HL-60 (cell line): ENCODE measurements around the gene RABGAP1L.

Experiments used
- GABPA ChIP-seq: IDR thresholded peaks from 2 replicates; pipeline ENCODE4 v1.6.1; 2012; ENCODE audit warnings: low read depth
- POLR2AphosphoS5 ChIP-seq: IDR thresholded peaks from 2 replicates; pipeline ENCODE4 v1.6.1; 2012; ENCODE audit warnings: low read depth
- SPI1 ChIP-seq: IDR thresholded peaks from 2 replicates; pipeline ENCODE4 v1.6.1; 2012; ENCODE audit warnings: low read depth, mild to moderate bottlenecking, borderline replicate concordance
- TF ChIP-seq, protein P1 (sequence below): IDR thresholded peaks from one replicate; pipeline ENCODE4 v1.5.1; 2011; ENCODE audit warnings: low read length, control low read depth, inconsistent platforms; ENCODE audit not compliant: insufficient read depth
- TF ChIP-seq, protein P2 (sequence below): IDR thresholded peaks from 2 replicates; pipeline ENCODE4 v1.6.1; 2012; ENCODE audit warnings: low read depth; ENCODE audit not compliant: insufficient replicate concordance

DNA sequence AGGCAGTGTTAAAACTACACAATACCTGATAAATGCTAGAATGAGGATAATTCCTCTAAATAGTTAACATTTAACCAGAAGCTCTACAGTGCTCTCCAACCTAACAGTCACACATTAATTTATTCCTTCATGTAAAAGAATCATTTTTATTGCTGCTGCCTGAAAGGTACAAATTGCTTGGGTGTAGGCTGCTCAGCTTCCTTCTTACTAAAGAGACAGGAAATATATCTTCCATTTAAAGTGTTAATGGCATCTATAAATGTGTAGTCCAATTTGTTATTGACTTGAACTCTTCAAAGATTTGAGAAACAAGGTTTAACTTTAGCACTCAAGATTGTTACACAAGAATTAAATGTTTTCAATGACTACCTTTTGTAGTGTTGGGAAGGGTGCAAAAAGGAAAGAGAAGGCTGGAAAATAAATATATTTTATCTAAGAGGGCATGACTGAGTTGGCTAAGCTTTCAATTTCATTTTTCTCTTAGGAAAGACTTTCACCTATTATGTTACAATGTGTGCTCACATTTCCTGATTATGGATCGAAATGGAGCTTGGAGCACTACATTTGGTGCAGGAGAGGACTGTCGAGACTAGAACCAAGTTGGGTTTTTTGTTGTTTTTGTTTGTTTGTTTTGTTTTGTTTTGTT is 734.9 kb downstream of the RABGAP1L start:
- TF ChIP-seq, protein P1, sequence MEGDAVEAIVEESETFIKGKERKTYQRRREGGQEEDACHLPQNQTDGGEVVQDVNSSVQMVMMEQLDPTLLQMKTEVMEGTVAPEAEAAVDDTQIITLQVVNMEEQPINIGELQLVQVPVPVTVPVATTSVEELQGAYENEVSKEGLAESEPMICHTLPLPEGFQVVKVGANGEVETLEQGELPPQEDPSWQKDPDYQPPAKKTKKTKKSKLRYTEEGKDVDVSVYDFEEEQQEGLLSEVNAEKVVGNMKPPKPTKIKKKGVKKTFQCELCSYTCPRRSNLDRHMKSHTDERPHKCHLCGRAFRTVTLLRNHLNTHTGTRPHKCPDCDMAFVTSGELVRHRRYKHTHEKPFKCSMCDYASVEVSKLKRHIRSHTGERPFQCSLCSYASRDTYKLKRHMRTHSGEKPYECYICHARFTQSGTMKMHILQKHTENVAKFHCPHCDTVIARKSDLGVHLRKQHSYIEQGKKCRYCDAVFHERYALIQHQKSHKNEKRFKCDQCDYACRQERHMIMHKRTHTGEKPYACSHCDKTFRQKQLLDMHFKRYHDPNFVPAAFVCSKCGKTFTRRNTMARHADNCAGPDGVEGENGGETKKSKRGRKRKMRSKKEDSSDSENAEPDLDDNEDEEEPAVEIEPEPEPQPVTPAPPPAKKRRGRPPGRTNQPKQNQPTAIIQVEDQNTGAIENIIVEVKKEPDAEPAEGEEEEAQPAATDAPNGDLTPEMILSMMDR, result no peak
- TF ChIP-seq GABPA (no peak), POLR2AphosphoS5 (no peak), SPI1 (no peak)
- TF ChIP-seq, protein P2, sequence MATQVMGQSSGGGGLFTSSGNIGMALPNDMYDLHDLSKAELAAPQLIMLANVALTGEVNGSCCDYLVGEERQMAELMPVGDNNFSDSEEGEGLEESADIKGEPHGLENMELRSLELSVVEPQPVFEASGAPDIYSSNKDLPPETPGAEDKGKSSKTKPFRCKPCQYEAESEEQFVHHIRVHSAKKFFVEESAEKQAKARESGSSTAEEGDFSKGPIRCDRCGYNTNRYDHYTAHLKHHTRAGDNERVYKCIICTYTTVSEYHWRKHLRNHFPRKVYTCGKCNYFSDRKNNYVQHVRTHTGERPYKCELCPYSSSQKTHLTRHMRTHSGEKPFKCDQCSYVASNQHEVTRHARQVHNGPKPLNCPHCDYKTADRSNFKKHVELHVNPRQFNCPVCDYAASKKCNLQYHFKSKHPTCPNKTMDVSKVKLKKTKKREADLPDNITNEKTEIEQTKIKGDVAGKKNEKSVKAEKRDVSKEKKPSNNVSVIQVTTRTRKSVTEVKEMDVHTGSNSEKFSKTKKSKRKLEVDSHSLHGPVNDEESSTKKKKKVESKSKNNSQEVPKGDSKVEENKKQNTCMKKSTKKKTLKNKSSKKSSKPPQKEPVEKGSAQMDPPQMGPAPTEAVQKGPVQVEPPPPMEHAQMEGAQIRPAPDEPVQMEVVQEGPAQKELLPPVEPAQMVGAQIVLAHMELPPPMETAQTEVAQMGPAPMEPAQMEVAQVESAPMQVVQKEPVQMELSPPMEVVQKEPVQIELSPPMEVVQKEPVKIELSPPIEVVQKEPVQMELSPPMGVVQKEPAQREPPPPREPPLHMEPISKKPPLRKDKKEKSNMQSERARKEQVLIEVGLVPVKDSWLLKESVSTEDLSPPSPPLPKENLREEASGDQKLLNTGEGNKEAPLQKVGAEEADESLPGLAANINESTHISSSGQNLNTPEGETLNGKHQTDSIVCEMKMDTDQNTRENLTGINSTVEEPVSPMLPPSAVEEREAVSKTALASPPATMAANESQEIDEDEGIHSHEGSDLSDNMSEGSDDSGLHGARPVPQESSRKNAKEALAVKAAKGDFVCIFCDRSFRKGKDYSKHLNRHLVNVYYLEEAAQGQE, result no peak
